ENCODE results near the gene GUF1. TPM values are rescaled to one million over a fixed set of nuclear protein-coding genes. Genes with fewer than 3 reads are reported as not detected.

The GUF1 gene, protein sequence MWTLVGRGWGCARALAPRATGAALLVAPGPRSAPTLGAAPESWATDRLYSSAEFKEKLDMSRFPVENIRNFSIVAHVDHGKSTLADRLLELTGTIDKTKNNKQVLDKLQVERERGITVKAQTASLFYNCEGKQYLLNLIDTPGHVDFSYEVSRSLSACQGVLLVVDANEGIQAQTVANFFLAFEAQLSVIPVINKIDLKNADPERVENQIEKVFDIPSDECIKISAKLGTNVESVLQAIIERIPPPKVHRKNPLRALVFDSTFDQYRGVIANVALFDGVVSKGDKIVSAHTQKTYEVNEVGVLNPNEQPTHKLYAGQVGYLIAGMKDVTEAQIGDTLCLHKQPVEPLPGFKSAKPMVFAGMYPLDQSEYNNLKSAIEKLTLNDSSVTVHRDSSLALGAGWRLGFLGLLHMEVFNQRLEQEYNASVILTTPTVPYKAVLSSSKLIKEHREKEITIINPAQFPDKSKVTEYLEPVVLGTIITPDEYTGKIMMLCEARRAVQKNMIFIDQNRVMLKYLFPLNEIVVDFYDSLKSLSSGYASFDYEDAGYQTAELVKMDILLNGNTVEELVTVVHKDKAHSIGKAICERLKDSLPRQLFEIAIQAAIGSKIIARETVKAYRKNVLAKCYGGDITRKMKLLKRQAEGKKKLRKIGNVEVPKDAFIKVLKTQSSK
- total RNA-seq (2014; rRNA removed; shearing (Covaris generic)), result 37.9 and 39.9 TPM in 2 replicates
- 9.3 and 15.4 TPM in 2 replicates for polyA plus RNA-seq (2016; fragmentation: Nextera tagmentation; extraction: Ambion mirVana)
- long read RNA-seq, full-length matches to known transcripts, result 8 of 22 reads
- long read RNA-seq, partial matches to known transcripts, result 10 of 22 reads
- long read RNA-seq, other reads (novel, unspliced or antisense), result 4 of 22 reads

DNA sequence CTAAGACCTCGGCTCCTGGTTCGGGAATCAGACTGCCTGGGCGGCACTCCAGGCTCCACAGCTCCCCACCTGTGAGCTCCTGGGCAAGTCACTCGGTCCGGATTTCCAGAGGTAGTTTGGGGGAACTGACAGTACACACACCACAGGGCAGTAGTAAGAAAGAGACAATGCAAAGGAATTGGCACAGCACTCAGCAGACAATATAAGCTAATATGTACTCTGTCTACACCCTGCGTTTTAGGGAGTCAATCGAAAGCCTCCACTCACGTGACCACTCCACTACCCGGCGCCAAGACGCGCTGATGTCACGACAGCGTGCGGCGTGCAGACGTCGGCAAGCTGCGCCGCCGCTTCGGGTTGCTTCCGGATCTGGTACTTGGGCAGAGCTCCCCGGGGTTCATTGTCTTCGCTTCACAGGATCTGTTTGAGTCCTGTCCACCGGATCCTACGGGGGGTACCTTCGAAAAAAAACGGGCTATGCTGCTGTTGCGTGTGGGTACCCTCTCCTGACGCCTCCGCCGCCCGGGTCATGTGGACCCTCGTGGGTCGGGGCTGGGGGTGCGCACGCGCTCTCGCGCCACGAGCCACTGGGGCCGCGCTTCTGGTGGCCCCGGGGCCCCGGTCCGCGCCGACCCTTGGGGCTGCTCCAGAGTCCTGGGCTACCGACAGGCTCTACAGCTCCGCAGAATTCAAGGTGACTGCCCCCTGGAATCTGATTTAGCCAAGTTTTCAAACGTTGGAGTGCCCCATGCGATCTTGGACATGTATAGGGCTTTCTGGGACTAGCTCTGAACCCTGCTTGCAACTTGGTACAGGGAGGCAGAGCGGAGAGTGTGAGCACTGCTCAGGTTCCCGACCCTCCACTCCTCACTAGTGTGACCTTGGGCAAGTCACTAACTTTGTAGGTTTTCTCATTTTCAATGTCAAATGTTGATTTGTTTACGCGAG lies at the start of gene GUF1:
TSS of gene GUF1 (plus strand) at position 327 of the 948 bp plus-strand sequence. CDS start at position 530, 203 bp downstream.
- Mint-ChIP-seq H3K27me3 (ENCODE audit: insufficient read depth, low read depth, poor library complexity) (peaks cover 1% of the 10 kb centered on the region), H3K9me3 (no peaks in the 10 kb centered on the region), H3K4me3 (peak within 1 kb of the TSS; percentile 96), H3K36me3 (ENCODE audit: low read depth) (peaks cover 14% of the 10 kb centered on the region; the same call in 2 of the 3 replicates), H3K27ac (peak within 1 kb of the TSS; percentile 98), H3K4me1 (peaks cover 7% of the 10 kb centered on the region; the same call in 2 of the 3 replicates)
- H4K20me1 ChIP-seq (replicated peaks; ENCODE audit: insufficient read depth), result no peaks in the 10 kb centered on the region
- peak; percentile 94 for DNase-seq (ENCODE audit: low spot score)
- H3K4me2 ChIP-seq, result peak within 1 kb of the TSS; percentile 88
- H3K4me1 ChIP-seq (ENCODE audit: insufficient read depth), result peaks cover 12% of the 10 kb centered on the region; the same call in 1 of the 2 replicates
- H2AFZ ChIP-seq, result peak within 1 kb of the TSS; percentile 99
- no peaks in the 10 kb centered on the region for H3K9me2 ChIP-seq (ENCODE audit: insufficient read depth)
- H3K27me3 ChIP-seq (ENCODE audit: insufficient read depth), result no peaks in the 10 kb centered on the region
- peak within 1 kb of the TSS; percentile 73 for H3K4me3 ChIP-seq
- ATAC-seq, result peak; percentile 92
- peaks cover 30% of the 10 kb centered on the region for H3K79me2 ChIP-seq (replicated peaks; ENCODE audit: insufficient read depth)
- no peaks in the 10 kb centered on the region for H3F3A ChIP-seq (replicated peaks; ENCODE audit: low read depth)
- peaks cover 13% of the 10 kb centered on the region for H3K36me3 ChIP-seq (ENCODE audit: insufficient read depth)
- peak within 1 kb of the TSS; percentile 79 for H3K27ac ChIP-seq (ENCODE audit: low read depth)
- TF ChIP-seq ZNF114 (CRISPR knock-in tag; IDR thresholded peaks at IDR 0.05) (no peak), REST (IDR thresholded peaks at IDR 0.05; ENCODE audit: unreplicated experiment) (no peak), ZNF462 (CRISPR knock-in tag; IDR thresholded peaks at IDR 0.05) (no peak), EZH2 (IDR thresholded peaks at IDR 0.05; ENCODE audit: low read depth, unreplicated experiment) (no peak), CREB1 (CRISPR knock-in tag; IDR thresholded peaks at IDR 0.05; ENCODE audit: low read depth) (peak; percentile 96), ETS1 (IDR thresholded peaks at IDR 0.05) (peak; percentile 51), STAT1 (IDR thresholded peaks at IDR 0.05; ENCODE audit: unreplicated experiment) (no peak), POLR2AphosphoS5 (IDR thresholded peaks at IDR 0.05; ENCODE audit: low read depth) (peak; percentile 78), EZH2phosphoT487 (IDR thresholded peaks at IDR 0.05; ENCODE audit: unreplicated experiment) (no peak), NANOG (IDR thresholded peaks at IDR 0.05; ENCODE audit: borderline replicate concordance) (no peak)
